ENCODE data around the gene KRTAP2-1.
"Not testable (repeated sequence)": the region's sequence is repeated elsewhere in the genome, so short reads cannot be mapped to it uniquely, and the experiment has no call there.

Gene KRTAP2-1, protein sequence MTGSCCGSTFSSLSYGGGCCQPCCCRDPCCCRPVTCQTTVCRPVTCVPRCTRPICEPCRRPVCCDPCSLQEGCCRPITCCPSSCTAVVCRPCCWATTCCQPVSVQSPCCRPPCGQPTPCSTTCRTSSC

DNA sequence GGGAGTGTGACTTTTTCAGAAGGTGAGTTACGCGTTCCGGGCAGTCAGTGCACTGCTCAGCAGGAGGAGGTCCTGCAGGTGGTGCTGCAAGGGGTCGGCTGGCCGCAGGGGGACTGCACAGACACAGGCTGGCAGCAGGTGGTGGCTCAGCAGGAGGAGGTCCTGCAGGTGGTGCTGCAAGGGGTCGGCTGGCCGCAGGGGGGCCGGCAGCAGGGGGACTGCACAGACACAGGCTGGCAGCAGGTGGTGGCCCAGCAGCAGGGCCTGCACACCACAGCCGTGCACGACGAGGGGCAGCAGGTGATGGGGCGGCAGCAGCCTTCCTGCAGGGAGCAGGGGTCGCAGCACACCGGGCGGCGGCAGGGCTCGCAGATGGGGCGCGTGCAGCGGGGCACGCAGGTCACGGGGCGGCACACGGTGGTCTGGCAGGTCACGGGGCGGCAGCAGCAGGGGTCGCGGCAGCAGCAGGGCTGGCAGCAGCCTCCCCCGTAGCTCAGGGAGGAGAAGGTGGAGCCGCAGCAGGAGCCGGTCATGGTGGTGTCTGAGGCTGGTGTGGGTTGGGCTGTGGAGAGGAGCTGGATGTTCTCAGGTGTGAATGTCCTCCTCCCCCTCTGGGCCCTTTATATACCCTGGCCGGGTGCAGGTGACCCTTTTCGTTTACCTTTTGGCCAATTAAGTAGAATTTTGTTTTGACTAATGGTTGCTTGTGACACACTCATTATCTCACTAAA, at the start of gene KRTAP2-1:
TSS of gene KRTAP2-1 (minus strand) at position 582 of the 731 bp plus-strand sequence. CDS start at position 533, 49 bp downstream.
- not testable (repeated sequence) for DNase-seq

DNA sequence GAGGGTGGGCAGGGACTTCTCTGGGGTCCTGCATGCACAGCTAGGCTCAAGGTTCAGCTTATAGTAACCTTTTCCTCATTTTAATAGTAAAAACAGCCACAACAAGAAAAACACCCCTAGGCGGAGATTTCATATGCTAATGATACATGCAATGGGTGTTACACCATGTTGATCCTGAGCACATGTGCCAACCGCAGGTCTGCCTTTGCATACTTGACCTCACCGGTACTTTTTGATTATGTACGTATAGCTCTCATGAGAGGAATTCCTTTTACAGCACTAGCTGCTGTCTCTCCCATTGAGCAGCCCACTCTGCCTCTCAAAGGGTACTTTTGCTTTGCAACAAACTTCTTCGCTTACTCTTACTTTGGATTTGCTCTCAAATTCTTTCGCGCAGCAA, 48.9 kb upstream of the KRTAP2-1 start:
- DNase-seq, result no peak

DNA sequence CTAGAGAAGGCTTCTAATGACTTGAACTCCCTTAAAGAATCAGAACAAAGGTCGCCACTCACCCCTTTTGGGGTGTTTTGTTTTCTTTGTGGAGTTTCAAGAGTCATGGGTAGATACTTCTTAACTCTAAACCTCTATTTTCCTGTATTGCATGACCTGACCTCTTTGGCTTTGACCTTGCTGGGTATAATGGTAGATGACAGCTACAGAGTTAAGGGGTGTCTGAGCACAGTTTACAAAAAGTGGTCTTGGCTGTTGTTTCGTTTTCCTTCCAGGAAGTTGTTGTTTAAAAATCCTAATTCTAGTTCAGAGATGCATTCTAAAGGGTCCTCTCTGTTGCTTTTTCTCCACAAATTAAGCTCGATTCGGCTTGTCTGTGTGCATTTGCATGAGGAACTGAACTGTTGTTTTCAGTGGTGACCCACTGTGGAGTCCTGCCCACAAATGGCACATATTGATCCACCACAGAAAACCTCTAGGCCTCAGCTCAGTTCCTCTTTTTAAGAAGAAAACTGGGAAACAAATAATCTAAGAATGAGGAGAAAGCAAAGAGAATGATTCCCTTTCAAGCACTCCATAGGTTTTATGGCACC, 41.7 kb upstream of the KRTAP2-1 start:
- not testable (repeated sequence) for DNase-seq

DNA sequence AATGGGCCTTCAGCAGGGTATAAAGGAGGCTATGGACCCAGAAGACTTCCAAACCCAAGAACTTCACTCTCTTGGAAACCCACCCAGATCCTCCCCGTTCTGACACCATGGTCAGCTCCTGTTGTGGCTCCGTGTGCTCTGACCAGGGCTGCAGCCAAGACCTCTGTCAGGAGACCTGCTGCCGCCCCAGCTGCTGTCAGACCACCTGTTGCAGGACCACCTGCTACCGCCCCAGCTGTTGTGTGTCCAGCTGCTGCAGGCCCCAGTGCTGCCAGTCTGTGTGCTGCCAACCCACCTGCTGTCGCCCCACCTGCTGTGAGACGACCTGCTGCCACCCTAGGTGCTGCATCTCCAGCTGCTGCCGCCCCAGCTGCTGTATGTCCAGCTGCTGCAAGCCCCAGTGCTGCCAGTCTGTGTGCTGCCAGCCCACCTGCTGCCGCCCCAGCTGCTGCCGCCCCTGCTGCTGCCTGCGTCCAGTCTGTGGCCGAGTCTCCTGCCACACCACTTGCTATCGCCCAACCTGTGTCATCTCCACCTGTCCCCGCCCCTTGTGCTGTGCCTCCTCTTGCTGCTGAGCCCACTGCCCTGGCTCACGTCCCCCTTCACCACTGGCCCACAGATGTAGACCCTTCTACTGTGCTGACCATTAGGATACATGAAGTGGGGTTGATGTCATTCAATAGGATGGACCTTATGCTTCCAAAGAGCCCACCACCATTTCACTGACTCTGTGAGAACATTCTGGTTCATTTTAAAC, 37.2 kb upstream of the KRTAP2-1 start, which contains the start of gene KRTAP4-7:
TSS of gene KRTAP4-7 (plus strand) at position 51 of the 757 bp plus-strand sequence. CDS start at position 108, 57 bp downstream.
- not testable (repeated sequence) for DNase-seq

DNA sequence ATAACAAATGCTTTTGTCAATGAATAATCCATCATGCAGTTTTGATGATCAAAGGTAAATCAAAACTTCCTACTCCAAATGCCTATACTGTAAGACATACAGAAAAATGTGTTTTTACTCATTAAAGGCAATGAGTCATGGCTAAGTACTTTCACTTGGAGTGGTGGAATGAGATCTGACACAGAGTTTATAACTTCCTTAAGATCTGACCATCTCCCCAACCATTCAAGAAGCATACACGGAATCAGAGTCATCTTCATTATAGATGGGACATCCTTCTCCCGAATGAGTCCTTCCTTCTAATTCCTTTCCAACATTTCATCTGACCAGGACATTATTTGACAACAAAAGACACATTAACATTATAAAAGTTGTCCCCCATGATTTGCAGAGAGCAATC, 36.3 kb upstream of the KRTAP2-1 start:
- DNase-seq, result not testable (repeated sequence)

DNA sequence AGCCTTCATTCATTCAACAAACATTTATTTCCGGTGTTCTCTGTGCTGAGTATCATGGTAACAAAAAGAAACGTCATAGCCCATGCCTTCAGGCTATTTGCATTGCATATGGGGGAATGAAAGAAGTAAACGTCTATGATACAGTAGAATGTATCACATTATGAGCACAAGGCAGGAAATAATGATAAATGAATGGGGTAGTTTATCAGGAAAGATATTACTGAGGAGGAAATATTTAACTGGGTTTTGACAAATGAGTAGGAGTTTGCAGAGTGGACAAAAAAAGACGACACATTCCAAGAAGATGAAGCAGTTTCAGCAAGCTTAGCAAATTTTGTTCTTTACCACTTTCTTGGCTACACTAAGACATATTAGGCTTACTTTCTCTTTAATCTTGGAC, 35.5 kb upstream of the KRTAP2-1 start:
- no peak for DNase-seq

DNA sequence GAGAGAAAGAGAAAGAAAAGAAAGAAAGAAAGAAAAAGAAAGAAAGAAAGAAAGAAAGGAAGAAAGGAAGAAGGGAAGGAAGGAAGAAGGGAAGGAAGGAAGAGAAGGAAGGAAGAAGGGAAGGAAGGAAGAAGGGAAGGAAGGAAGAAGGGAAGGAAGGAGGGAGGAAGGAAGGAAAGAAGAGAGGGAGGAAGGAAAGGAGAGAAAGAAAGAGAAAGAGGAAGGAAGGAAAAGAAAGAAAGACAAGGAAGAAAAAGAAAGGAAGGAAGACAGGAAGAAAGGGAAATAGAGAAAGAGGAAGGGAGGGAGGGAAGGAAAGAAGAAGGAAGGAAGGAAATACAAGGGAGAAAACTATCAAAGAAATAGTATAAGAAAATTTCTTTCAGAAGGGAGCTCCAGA, 29.7 kb upstream of the KRTAP2-1 start:
- DNase-seq, result no peak

DNA sequence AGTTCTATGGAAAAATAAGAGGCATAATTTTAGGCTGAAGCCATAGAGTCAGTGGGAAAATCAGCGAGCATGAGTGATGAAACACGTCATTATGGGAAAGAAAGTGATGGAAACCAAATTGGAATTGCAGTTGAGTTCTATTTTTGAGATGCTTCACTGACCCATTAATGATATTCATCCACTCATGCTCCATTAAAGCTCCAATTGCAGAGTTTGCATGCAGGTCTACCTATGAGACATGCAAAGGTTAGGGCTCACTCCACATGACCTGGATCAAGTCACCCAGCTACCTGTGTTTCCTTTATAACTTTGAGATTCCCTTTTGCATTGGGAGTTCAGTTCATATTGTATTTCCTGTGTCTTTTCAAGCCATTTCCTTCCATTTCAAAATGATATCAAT, 26.6 kb upstream of the KRTAP2-1 start:
- no peak for DNase-seq

DNA sequence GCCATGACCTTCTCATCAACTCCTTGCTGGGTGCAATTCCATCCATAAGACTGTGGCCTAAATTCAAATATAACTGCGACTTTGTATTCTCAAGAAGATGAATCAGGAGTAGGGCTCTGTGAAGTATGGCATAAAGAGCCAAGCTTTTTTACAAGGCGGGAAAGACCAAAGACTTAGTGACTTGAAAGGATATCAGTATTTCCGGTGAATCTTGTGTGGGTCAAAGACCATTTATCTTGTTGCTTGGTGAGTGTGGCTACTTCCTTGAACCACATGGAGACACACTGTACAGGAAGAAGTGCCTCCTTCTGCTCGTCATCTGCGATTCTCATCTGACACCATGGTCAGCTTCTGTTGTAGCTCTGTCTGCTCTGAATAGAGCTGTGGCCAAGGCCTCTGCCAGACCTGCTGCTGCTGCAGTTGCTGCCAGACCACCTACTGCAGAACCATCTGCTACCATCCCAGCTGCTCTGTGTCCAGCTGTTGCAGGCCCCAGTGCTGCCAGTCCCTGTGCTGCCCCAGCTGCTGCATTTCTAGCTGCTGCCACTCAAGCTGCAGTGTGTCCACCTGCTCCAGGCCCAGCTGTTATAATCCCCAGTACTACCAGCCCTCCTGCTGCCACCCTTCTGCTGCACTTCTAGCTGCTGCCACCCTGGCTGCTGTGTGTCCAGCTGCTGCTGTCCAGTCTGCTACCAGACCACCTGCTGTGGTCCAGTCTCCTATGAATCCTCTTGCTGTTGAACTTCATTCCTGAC, 24.7 kb upstream of the KRTAP2-1 start:
- DNase-seq, result no peak

DNA sequence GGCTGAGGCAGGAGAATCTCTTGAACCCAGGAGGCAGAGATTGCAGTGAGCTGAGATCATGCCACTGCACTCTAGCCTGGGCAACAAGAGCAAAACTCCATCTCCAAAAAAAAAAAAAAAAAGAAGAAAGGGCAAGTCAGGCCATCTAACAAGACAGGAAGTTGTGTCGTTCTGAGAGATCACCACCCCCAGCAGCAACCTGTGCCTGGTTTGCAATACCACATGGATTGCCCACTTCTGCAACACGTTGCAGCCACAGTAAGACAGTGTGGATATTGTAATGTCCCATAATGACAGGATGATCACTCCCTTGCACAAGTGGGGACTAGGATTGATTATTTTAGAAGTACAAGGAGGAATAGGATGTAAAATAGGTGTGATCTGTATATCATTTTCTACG, 21.9 kb upstream of the KRTAP2-1 start:
- no peak for DNase-seq

DNA sequence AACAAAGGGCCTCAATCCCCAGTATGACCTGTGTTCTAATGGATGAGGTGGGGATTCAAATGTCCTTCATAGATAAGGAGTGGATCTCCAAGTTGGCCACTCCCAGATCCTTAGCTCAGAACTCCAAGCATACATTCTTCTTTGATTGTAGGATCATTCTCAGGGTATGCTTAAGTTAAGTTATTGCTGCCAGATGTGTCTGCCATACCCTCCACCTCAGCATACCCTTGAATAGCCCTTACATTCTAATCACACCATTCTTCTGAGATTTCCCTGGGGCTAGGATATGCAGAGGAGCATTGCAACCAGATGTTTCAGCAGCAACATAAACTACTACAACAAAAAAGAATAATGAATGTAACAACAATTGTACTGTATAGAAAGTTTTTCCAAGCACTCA, 20.2 kb upstream of the KRTAP2-1 start:
- DNase-seq, result no peak

DNA sequence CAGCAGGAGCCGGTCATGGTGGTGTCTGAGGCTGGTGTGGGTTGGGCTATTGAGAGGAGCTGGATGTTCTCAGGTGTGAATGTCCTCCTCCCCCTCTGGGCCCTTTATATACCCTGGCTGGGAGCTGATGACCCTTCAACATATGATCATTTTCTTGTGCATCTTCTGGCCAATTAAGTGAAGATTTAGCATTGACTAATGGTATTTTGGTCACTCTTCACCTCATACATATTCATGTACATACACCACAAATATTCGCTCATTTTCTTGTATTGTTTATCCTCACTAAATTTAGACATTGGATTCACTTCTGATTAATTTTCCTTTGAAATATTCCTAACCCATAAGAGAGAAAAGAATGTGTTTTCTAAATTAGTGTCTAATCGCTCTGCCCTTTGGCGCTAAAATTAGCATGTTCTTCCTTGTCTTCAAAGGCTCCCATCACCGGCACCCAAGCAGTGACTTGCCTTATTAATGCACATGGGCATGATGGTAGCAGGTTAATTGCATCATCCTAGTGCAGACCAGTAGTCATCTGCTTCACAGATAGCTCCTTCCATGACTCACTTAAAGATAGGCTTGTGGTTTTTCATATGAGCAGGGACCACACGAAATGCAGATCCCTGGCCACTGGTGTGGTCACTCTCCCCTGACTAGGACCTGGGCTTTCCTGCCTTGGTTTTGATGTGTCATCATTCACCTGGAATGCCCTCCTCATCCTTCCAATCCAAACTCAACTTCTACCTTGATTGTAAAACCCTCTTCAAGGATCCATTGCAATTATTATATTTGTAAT, 18.9 kb upstream of the KRTAP2-1 start, which contains the start of gene KRTAP2-4:
TSS of gene KRTAP2-4 (minus strand) at position 51 of the 796 bp plus-strand sequence. CDS start at position 17, 34 bp downstream.
- no peak for DNase-seq

DNA sequence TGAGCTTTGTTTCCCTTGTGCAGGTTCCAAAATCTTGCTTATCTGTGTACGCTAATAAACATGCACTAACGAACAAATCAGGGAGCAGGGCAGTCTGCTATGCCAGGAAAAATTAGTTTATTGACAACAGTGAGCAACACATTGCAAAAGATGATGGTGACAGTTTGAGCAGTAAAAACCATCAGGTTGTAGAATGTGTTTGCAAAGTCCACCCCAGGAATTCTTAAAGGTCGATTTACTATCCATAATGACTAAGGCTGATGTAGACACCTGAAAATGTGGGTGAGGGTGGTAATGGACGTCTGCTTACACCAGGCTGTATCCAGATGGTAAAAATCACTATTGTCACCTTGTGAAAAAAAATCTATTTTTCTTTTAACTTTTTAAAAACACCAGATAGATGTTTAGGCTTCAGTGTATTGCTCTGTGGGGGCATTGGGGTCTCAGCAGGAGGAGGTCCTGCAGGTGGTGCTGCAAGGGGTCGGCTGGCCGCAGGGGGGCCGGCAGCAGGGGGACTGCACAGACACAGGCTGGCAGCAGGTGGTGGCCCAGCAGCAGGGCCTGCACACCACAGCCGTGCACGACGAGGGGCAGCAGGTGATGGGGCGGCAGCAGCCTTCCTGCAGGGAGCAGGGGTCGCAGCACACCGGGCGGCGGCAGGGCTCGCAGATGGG, 18.0 kb upstream of the KRTAP2-1 start:
- DNase-seq, result not testable (repeated sequence)

DNA sequence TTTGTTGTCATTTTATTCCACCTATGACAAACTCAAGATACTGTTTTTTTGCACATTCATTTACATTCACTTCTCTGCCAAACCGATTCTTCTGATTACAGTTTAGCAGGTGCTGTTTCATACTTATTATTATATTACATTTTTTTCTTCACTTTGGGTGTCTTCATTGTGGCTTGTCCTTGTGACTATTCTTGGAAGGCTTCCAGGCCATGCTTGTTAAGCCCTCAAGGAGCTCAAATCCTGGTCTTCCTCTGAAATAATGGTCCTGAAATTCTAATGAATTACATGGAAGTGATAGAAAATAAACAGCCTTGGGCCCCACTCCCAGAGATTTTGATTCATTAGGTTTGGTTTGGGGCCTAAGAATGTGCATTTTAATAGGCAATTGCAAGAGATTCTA, 17.2 kb upstream of the KRTAP2-1 start:
- no peak for DNase-seq

DNA sequence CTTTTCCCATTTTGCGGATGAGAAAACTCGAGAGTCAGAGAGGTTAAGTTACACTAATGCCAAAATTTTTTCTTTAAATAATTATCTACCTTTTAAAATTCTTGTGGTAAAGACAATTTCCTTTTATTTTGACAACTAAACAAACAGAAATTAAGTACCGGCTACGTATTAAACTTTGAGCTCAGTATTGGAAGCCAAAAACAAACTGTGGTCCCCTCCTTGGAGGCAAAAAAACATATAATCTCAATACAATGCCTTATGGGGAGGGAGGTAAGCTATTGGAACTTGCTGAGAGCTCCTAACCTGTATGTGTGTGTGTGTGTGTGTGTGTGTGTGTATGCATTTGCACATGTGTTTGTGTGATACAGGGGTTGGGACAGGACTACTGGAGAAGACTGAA, 16.3 kb upstream of the KRTAP2-1 start:
- DNase-seq, result no peak

DNA sequence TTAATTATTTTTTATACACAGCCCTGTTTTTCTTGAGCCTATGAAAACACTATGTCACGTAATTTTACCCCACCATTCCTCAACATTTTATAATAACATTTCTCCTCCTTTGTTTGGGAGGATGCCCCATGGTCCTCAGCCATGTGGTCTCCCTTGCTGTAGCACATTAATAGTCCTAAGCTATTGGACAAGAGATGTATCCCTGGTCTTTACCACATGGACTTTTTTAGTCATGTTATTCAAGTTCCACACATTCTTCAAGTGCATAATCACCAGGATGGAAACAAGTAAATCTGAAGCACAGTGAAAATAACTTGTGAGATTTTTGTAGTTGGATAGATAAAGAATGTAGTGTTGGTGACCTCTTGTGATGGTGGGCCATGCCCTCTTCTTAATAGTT, 14.8 kb upstream of the KRTAP2-1 start:
- DNase-seq, result no peak

DNA sequence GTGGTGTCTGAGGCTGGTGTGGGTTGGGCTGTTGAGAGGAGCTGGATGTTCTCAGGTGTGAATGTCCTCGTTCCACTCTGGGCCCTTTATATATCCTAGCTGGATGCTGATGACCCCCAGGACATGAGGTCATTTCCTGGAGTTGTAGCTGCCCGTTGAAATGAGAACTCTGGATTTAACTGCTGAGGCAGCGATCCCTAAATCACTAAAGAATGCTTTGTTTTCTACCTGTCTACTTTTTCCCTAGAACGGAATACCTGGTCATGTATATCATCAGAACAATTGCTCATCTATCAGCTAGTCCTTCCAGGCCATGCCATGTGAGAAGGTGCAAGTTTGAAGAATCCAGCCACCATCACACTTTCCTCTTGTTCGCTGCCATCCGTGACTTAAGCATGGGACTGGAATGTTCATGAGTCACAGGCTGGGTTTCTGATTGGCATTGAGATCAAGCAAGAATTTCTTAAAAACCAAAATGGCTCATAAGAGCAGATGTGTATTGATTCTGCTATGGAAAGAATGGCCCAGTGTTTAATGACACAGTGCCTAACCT, 13.0 kb upstream of the KRTAP2-1 start, which contains the start of gene KRTAP2-3:
TSS of gene KRTAP2-3 (minus strand) at position 63 of the 553 bp plus-strand sequence. CDS start 64 bp downstream, outside the sequence.
- no peak for DNase-seq

DNA sequence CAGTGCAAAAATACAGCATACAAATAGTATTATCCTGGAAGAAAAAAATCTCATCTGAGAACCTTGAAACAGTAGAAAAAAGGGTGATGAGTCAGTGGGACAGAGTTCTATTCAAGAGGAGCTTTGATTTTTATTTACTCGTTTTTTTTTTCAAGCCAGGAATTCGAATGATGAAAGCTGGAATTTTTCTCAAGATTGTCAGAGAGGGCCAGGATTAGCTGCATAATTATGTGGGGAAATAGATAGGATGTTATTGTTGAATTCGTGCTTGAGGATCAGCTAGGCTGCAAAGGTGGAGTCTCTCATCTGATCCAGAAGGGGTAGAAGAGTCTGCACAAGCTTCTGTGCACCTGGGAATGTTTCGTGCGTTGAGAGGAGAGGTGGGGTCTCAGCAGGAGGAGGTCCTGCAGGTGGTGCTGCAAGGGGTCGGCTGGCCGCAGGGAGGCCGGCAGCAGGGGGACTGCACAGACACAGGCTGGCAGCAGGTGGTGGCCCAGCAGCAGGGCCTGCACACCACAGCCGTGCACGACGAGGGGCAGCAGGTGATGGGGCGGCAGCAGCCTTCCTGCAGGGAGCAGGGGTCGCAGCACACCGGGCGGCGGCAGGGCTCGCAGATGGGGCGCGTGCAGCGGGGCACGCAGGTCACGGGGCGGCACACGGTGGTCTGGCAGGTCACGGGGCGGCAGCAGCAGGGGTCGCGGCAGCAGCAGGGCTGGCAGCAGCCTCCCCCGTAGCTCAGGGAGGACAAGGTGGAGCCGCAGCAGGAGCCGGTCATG, 12.3 kb upstream of the KRTAP2-1 start:
- not testable (repeated sequence) for DNase-seq

DNA sequence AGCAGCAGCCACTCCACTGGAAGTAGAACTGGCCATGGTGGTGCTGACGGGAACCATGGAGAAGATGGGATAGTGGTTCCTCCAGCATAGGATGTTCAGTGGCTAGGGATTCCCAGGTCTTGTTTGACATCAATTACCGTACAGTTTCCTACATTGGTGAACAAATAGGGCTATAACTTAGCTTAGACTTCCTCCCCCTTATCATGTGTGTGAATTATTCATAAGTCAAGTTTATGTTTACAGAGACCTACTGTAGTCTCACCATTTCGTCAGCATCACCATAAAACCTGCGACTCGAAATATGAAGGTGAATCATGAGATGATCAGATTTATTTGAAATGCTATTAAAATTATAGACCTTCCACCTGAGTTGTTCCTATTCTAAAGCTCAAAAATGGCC, 11.6 kb upstream of the KRTAP2-1 start:
- DNase-seq, result no peak

DNA sequence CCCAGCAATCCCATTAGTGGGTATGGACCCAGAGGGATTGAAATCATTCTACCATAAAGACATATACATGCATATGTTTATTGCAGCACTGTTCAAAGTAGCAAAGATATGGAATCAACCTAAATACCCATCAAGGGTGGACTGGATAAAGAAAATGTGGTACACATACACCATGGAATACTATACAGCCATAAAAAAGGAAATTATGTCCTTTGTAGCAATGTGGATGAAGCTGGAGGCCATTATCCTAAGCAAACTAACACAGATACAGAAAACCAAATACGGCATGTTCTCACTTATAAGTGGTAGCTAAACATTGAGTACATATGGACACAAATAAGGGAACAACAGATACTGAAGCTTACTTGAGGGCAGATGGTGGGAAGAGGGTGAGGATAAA, 10.4 kb upstream of the KRTAP2-1 start:
- DNase-seq, result no peak
